Coronary artery (tissue), 2 donors: Measurements from ENCODE around the gene ATP6V1G2.
"Not testable (repeated sequence)": the region's sequence is repeated elsewhere in the genome, so short reads cannot be mapped to it uniquely, and the experiment has no call there.

Experiments
- DNase-seq: peaks from one replicate; pipeline ENCODE4 v3.0.0-alpha.2; 2017; ENCODE audit warnings: low spot score
- H3K27ac ChIP-seq, 2 donors: fragments of 200-600 bp; sonication (generic); one replicate each; pipeline ENCODE4 v1.5.1; 2016 to 2019
- H3K4me3 ChIP-seq: fragments of 200-600 bp; sonication (generic); 2 replicates; pipeline ENCODE4 v1.5.1; 2016; ENCODE audit warnings: mild to moderate bottlenecking, moderate library complexity
- CTCF ChIP-seq: fragments of 200-600 bp; sonication (generic); IDR thresholded peaks from one replicate; pipeline ENCODE4 v1.5.1; 2019; ENCODE audit warnings: antibody characterized with exemption

The ATP6V1G2 gene

GRCh38 chr6:31546339-31546957, at the start of gene ATP6V1G2:
Gene ATP6V1G2 (minus strand): TSS chr6:31546608. CDS start chr6:31546559, 49 bp downstream.
- peak within 1 kb of the TSS; percentile 65 for H3K4me3 ChIP-seq
- peak; percentile 97 for TF ChIP-seq CTCF
- peak; percentile 94 for DNase-seq
- H3K27ac ChIP-seq = peak within 1 kb of the TSS; percentile 77 to 83

DNA sequence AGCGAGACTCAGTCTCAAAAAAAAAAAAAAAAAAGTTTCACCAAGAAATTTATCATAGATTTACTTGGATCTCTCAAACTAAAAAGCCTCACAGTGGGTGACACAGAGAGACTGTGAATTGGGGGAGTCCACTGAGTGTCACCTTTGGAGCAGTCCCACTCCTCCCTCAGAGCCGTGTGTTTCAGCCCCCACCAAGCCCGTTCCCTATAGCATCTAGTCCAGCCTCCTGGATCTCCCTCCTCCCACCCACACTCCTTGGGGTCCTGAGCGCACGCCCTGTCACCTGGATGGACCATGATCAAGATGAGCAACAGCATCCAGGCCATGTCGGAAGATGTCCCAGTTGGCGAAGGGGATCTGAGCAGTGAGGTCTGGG, 46.0 kb upstream of the ATP6V1G2 start:
- TF ChIP-seq CTCF = no peak
- H3K4me3 ChIP-seq = no peak overlapping the region
- H3K27ac ChIP-seq = no peak overlapping the region
- DNase-seq = no peak

DNA sequence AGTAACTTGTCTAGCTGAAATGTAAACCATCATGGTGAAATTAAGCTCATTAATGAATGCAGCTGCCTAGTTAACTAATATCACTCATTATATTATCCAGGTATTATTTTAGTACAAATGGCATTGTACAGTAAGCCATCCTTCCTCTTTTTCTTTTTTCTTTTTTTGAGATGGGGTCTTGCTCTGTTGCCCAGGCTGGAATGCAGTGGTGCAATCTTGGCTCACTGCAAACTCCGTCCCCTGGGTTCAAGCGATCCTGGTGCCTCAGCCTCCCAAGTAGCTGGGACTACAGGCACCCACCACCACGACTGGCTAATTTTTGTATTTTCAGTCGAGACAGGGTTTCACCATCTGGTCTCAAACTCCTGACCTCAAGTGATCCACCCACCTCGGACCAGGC, 44.3 kb upstream of the ATP6V1G2 start:
- not testable (repeated sequence) for DNase-seq, H3K4me3 ChIP-seq, H3K27ac ChIP-seq

GRCh38 chr6:31588871-31589650, 42.7 kb upstream of the ATP6V1G2 start:
- TF ChIP-seq CTCF = no peak
- Histone ChIP-seq H3K4me3 (no peak overlapping the region), H3K27ac (no peak overlapping the region)
- DNase-seq = no peak

- Histone ChIP-seq H3K4me3 (no peak overlapping the region), H3K27ac (no peak overlapping the region)
- no peak for TF ChIP-seq CTCF
- no peak for DNase-seq
Observed at GRCh38 chr6:31587791-31588777, 41.7 kb upstream of the ATP6V1G2 start.

GRCh38 chr6:31586599-31587281, 40.3 kb upstream of the ATP6V1G2 start:
- Histone ChIP-seq H3K4me3 (no peak overlapping the region), H3K27ac (peak overlapping the region in 1 of 2 donors; percentile 63)
- TF ChIP-seq CTCF = no peak
- DNase-seq = no peak
